Measurements from ENCODE around the gene FKBP4. TPM values are rescaled to one million over a fixed set of nuclear protein-coding genes. Genes with fewer than 3 reads are reported as not detected.

The FKBP4 gene
- total and polyA plus RNA-seq, 12 donors, result 18.9 to 110 (median 44.3) TPM

GRCh38 chr12:2833327-2833726 is 38.6 kb downstream of the FKBP4 start:
- intact Hi-C loops (cut with DNase I), result no loop called here
- no peak for TF ChIP-seq POLR2A (IDR thresholded peaks at IDR 0.05)
- TF ChIP-seq CTCF (IDR thresholded peaks at IDR 0.05), result no peak
- no peak for DNase-seq
- Histone ChIP-seq H3K36me3 (replicated peaks in 1 of 2) (peaks cover 0 to 15% of the 10 kb centered on the region in 2 donors), H3K27me3 (no peaks in the 10 kb centered on the region), H3K27ac (peak overlapping the region in 2 of 5 donors; percentile 17 to 57), H3K4me1 (replicated peaks in 1 of 2) (peaks cover 7 to 11% of the 10 kb centered on the region in 2 donors), H3K9me3 (replicated peaks in 1 of 3) (no peaks in the 10 kb centered on the region), H3K4me3 (no peak overlapping the region)
- WGBS, 4 donors, result 55 to 64% (median 60%) methylated on average over 5 of the region's 5 CpGs

GRCh38 chr12:2833810-2834209 is 39.0 kb downstream of the FKBP4 start:
- H3K4me3 ChIP-seq, result peak overlapping the region in 1 of 4 donors; percentile 25

DNA sequence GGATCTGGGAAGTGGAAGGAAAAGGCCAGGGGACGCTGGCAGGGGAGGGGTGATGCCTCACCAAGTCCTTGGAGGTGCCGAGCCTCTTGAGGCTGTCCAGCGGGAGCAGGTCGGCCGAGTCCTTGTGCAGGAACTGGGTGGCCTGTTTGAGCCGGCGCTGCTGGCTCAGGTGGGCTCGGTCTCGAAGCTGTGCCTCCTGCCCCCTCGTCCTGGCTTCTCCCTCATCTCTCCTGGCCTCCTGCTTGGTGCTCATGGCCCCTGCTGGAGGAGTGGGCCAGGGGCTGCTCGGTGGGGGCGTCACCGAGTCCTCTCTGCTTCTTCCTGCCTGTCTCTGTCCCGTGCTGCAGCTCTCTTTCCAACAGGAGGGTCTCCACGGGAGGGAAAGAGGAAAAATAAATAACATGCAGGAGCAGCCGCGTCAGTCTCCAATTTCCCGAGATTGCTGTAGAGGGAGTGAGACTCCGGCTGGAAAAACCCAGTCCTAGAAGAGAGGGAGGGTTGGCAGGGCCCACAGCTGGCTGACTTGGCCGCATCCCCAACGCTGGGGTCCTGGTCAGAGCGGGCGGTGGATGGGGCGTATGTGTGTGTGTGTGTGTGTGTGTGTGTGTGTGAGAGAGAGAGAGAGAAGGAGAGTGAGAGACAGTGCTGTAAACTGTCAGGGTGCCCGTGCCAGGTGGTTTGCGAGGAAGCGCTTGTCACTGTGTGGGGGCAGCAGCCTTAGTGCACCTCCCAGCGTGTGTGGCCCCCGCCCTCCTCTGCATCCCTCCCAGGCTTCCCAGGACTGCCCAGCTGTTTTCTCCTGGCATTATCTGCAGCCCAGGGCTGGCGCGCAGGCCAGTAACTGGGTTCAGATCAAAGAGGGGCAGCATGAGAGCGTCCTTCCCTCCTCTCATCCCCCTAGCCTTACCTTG is 40.1 kb downstream of the FKBP4 start, which contains the start of gene NRIP2:
NRIP2 (minus strand) TSS at position 455 of the 911 bp plus-strand sequence; CDS start at position 403, 52 bp downstream.
- H3K27me3 ChIP-seq, result no peaks in the 10 kb centered on the region
- H3K4me3 ChIP-seq, result peak within 1 kb of the TSS in 1 of 4 donors; percentile 25
- peak; percentile 27 to 70 (median 47) for DNase-seq
- intact Hi-C loops (cut with DNase I), result no loop called here
- H3K36me3 ChIP-seq (replicated peaks in 1 of 2), result peaks cover 0 to 8% of the 10 kb centered on the region in 2 donors
- peak within 1 kb of the TSS in 2 of 5 donors; percentile 38 to 57 for H3K27ac ChIP-seq
- WGBS, 4 donors, result 6 to 20% (median 12%) methylated on average over 26 to 32 of the region's 32 CpGs
- peaks cover 7 to 11% of the 10 kb centered on the region in 2 donors for H3K4me1 ChIP-seq (replicated peaks in 1 of 2)
- TF ChIP-seq CTCF (IDR thresholded peaks at IDR 0.05), result peak in 1 of 6 experiments; percentile 14
- TF ChIP-seq POLR2A (IDR thresholded peaks at IDR 0.05), result no peak
- no peaks in the 10 kb centered on the region for H3K9me3 ChIP-seq (replicated peaks in 1 of 3)

More at GRCh38 chr12:2833810-2834209, 39.0 kb downstream of the FKBP4 start:
- 69 to 91% (median 78%) methylated on average over 8 to 9 of the region's 9 CpGs for WGBS, 4 donors
- H3K36me3 ChIP-seq (replicated peaks in 1 of 2), result peaks cover 0 to 10% of the 10 kb centered on the region in 2 donors
- peaks cover 7 to 11% of the 10 kb centered on the region in 2 donors for H3K4me1 ChIP-seq (replicated peaks in 1 of 2)
- no peak for TF ChIP-seq POLR2A (IDR thresholded peaks at IDR 0.05)
- TF ChIP-seq CTCF (IDR thresholded peaks at IDR 0.05), result no peak
- peak in 1 of 7 donors; percentile 25 for DNase-seq
- intact Hi-C loops (cut with DNase I), result no loop called here
- peak overlapping the region in 2 of 5 donors; percentile 38 to 57 for H3K27ac ChIP-seq
- H3K27me3 ChIP-seq, result no peaks in the 10 kb centered on the region
- H3K9me3 ChIP-seq (replicated peaks in 1 of 3), result no peaks in the 10 kb centered on the region

- intact Hi-C loops (cut with DNase I), result no loop called here
- no peak for DNase-seq
- H3K36me3 ChIP-seq (replicated peaks in 1 of 2), result no peaks in the 10 kb centered on the region
- H3K27me3 ChIP-seq, result no peaks in the 10 kb centered on the region
- no peaks in the 10 kb centered on the region for H3K9me3 ChIP-seq (replicated peaks in 1 of 3)
- peaks cover 7 to 11% of the 10 kb centered on the region in 2 donors for H3K4me1 ChIP-seq (replicated peaks in 1 of 2)
- WGBS, 4 donors, result 70 to 77% (median 76%) methylated on average over 4 of the region's 4 CpGs
- H3K4me3 ChIP-seq, result no peak overlapping the region
- no peak overlapping the region for H3K27ac ChIP-seq
- TF ChIP-seq POLR2A (IDR thresholded peaks at IDR 0.05) (no peak), CTCF (IDR thresholded peaks at IDR 0.05) (no peak)
Measured at GRCh38 chr12:2835691-2836403, 41.1 kb downstream of the FKBP4 start.

Data from adrenal gland (tissue), 12 donors.